ENCODE results near the gene ZNF639. TPM values are rescaled to one million over a fixed set of nuclear protein-coding genes. Genes with fewer than 3 reads are reported as not detected.

The ZNF639 gene
- total and polyA plus RNA-seq, 2 experiments from 2014 or later, result 33.6 to 62.8 TPM

DNA sequence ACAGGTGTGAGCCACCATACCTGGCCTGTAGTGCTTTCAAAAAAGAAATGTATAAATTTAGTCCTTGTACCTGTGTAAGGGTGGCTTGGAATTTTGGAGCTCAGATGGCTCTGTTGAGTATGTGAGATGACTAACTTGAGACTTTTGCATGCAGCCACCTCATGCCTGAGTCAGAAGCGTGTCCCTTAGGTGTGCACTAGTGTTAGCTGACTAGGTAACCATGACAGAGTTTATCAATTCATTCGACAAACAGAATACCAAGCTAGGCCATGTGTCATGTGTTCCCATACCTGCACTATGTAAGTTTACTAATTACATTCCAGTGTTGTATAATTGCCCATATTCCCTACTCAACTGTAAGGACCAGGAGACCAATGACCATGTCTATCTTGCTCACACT, 4.0 kb upstream of the ZNF639 start:
- Histone ChIP-seq H3K79me2 (replicated peaks; ENCODE audit: insufficient read depth) (peaks cover 4% of the 10 kb centered on the region), H3K36me3 (ENCODE audit: insufficient read depth) (no peaks in the 10 kb centered on the region), H3K27me3 (ENCODE audit: insufficient read depth) (peaks cover 6% of the 10 kb centered on the region; the same call in 1 of the 2 replicates), H4K20me1 (replicated peaks; ENCODE audit: insufficient read depth) (no peaks in the 10 kb centered on the region), H3K4me3 (no peak overlapping the region), H3K4me1 (ENCODE audit: insufficient read depth) (peaks cover 7% of the 10 kb centered on the region), H2AFZ (no peak overlapping the region), H3K9me2 (ENCODE audit: insufficient read depth) (no peaks in the 10 kb centered on the region), H3K27ac (ENCODE audit: low read depth) (no peak overlapping the region), H3K4me2 (no peak overlapping the region), H3F3A (replicated peaks; ENCODE audit: low read depth) (no peaks in the 10 kb centered on the region)
- Mint-ChIP-seq H3K9me3 (no peaks in the 10 kb centered on the region), H3K4me3 (no peak overlapping the region), H3K27me3 (ENCODE audit: insufficient read depth, low read depth, poor library complexity) (peaks cover 10% of the 10 kb centered on the region), H3K36me3 (ENCODE audit: low read depth) (no peaks in the 10 kb centered on the region), H3K27ac (no peak overlapping the region), H3K4me1 (peaks cover 10% of the 10 kb centered on the region)
- ATAC-seq (no peak), DNase-seq (ENCODE audit: low spot score) (no peak)
- TF ChIP-seq STAT1 (IDR thresholded peaks at IDR 0.05; ENCODE audit: unreplicated experiment) (no peak), NANOG (IDR thresholded peaks at IDR 0.05; ENCODE audit: borderline replicate concordance) (no peak), ZNF114 (CRISPR knock-in tag; IDR thresholded peaks at IDR 0.05) (no peak), EZH2phosphoT487 (IDR thresholded peaks at IDR 0.05; ENCODE audit: unreplicated experiment) (no peak), ZNF331 (CRISPR knock-in tag; IDR thresholded peaks at IDR 0.05; ENCODE audit: low read depth) (no peak), JUNB (IDR thresholded peaks at IDR 0.05; ENCODE audit: unreplicated experiment) (no peak), CREB1 (CRISPR knock-in tag; IDR thresholded peaks at IDR 0.05; ENCODE audit: low read depth) (no peak), POLR2AphosphoS5 (IDR thresholded peaks at IDR 0.05; ENCODE audit: low read depth) (no peak)
- TF ChIP-seq, protein P1, sequence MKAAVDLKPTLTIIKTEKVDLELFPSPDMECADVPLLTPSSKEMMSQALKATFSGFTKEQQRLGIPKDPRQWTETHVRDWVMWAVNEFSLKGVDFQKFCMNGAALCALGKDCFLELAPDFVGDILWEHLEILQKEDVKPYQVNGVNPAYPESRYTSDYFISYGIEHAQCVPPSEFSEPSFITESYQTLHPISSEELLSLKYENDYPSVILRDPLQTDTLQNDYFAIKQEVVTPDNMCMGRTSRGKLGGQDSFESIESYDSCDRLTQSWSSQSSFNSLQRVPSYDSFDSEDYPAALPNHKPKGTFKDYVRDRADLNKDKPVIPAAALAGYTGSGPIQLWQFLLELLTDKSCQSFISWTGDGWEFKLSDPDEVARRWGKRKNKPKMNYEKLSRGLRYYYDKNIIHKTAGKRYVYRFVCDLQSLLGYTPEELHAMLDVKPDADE (IDR thresholded peaks at IDR 0.05), result no peak
- TF ChIP-seq, protein P2, sequence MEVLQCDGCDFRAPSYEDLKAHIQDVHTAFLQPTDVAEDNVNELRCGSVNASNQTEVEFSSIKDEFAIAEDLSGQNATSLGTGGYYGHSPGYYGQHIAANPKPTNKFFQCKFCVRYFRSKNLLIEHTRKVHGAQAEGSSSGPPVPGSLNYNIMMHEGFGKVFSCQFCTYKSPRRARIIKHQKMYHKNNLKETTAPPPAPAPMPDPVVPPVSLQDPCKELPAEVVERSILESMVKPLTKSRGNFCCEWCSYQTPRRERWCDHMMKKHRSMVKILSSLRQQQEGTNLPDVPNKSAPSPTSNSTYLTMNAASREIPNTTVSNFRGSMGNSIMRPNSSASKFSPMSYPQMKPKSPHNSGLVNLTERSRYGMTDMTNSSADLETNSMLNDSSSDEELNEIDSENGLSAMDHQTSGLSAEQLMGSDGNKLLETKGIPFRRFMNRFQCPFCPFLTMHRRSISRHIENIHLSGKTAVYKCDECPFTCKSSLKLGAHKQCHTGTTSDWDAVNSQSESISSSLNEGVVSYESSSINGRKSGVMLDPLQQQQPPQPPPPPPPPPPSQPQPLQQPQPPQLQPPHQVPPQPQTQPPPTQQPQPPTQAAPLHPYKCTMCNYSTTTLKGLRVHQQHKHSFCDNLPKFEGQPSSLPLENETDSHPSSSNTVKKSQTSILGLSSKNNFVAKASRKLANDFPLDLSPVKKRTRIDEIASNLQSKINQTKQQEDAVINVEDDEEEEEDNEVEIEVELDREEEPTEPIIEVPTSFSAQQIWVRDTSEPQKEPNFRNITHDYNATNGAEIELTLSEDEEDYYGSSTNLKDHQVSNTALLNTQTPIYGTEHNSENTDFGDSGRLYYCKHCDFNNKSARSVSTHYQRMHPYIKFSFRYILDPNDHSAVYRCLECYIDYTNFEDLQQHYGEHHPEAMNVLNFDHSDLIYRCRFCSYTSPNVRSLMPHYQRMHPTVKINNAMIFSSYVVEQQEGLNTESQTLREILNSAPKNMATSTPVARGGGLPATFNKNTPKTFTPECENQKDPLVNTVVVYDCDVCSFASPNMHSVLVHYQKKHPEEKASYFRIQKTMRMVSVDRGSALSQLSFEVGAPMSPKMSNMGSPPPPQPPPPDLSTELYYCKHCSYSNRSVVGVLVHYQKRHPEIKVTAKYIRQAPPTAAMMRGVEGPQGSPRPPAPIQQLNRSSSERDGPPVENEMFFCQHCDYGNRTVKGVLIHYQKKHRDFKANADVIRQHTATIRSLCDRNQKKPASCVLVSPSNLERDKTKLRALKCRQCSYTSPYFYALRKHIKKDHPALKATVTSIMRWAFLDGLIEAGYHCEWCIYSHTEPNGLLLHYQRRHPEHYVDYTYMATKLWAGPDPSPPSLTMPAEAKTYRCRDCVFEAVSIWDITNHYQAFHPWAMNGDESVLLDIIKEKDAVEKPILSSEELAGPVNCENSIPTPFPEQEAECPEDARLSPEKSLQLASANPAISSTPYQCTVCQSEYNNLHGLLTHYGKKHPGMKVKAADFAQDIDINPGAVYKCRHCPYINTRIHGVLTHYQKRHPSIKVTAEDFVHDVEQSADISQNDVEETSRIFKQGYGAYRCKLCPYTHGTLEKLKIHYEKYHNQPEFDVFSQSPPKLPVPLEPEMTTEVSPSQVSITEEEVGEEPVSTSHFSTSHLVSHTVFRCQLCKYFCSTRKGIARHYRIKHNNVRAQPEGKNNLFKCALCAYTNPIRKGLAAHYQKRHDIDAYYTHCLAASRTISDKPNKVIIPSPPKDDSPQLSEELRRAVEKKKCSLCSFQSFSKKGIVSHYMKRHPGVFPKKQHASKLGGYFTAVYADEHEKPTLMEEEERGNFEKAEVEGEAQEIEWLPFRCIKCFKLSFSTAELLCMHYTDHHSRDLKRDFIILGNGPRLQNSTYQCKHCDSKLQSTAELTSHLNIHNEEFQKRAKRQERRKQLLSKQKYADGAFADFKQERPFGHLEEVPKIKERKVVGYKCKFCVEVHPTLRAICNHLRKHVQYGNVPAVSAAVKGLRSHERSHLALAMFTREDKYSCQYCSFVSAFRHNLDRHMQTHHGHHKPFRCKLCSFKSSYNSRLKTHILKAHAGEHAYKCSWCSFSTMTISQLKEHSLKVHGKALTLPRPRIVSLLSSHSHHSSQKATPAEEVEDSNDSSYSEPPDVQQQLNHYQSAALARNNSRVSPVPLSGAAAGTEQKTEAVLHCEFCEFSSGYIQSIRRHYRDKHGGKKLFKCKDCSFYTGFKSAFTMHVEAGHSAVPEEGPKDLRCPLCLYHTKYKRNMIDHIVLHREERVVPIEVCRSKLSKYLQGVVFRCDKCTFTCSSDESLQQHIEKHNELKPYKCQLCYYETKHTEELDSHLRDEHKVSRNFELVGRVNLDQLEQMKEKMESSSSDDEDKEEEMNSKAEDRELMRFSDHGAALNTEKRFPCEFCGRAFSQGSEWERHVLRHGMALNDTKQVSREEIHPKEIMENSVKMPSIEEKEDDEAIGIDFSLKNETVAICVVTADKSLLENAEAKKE (CRISPR knock-in tag; IDR thresholded peaks at IDR 0.05), result no peak
- TF ChIP-seq, protein P3, sequence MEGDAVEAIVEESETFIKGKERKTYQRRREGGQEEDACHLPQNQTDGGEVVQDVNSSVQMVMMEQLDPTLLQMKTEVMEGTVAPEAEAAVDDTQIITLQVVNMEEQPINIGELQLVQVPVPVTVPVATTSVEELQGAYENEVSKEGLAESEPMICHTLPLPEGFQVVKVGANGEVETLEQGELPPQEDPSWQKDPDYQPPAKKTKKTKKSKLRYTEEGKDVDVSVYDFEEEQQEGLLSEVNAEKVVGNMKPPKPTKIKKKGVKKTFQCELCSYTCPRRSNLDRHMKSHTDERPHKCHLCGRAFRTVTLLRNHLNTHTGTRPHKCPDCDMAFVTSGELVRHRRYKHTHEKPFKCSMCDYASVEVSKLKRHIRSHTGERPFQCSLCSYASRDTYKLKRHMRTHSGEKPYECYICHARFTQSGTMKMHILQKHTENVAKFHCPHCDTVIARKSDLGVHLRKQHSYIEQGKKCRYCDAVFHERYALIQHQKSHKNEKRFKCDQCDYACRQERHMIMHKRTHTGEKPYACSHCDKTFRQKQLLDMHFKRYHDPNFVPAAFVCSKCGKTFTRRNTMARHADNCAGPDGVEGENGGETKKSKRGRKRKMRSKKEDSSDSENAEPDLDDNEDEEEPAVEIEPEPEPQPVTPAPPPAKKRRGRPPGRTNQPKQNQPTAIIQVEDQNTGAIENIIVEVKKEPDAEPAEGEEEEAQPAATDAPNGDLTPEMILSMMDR (conservative IDR thresholded peaks at IDR 0.05; ENCODE audit: low read depth in 2 of 2), result no peak
- TF ChIP-seq, protein P4, sequence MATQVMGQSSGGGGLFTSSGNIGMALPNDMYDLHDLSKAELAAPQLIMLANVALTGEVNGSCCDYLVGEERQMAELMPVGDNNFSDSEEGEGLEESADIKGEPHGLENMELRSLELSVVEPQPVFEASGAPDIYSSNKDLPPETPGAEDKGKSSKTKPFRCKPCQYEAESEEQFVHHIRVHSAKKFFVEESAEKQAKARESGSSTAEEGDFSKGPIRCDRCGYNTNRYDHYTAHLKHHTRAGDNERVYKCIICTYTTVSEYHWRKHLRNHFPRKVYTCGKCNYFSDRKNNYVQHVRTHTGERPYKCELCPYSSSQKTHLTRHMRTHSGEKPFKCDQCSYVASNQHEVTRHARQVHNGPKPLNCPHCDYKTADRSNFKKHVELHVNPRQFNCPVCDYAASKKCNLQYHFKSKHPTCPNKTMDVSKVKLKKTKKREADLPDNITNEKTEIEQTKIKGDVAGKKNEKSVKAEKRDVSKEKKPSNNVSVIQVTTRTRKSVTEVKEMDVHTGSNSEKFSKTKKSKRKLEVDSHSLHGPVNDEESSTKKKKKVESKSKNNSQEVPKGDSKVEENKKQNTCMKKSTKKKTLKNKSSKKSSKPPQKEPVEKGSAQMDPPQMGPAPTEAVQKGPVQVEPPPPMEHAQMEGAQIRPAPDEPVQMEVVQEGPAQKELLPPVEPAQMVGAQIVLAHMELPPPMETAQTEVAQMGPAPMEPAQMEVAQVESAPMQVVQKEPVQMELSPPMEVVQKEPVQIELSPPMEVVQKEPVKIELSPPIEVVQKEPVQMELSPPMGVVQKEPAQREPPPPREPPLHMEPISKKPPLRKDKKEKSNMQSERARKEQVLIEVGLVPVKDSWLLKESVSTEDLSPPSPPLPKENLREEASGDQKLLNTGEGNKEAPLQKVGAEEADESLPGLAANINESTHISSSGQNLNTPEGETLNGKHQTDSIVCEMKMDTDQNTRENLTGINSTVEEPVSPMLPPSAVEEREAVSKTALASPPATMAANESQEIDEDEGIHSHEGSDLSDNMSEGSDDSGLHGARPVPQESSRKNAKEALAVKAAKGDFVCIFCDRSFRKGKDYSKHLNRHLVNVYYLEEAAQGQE (IDR thresholded peaks at IDR 0.05; ENCODE audit: unreplicated experiment), result no peak

Data from GM23338 (cell line).